Lung (tissue), 12 donors: ENCODE data around the gene ANKRD13D. TPM values are rescaled to one million over a fixed set of nuclear protein-coding genes. Genes with fewer than 3 reads are reported as not detected.

Source experiments
- ATAC-seq: fragments of 200-7000 bp; cut with Tn5 transposase; one replicate; pipeline ENCODE4 v1.9.1; 2020; ENCODE audit warnings: moderate number of reproducible peaks; ENCODE audit not compliant: insufficient read depth, low FRiP score
- DNase-seq, 3 donors: peaks; one replicate each; pipeline ENCODE4 v3.0.0-alpha.2; 2013 to 2017
- H3K27ac ChIP-seq, 2 donors: one replicate each; pipeline ENCODE4 v1.5.1; 2013; ENCODE audit warnings: mild to moderate bottlenecking in 2 of 2, moderate library complexity in 2 of 2, control low read depth in 1 of 2, inconsistent platforms in 1 of 2, low read depth in 1 of 2, low read length in 1 of 2
- H3K27me3 ChIP-seq, 3 donors: one replicate each; pipeline ENCODE4 v1.5.1; 2013; ENCODE audit warnings: low read length in 2 of 3; ENCODE audit not compliant: control insufficient read depth in 3 of 3, insufficient read depth in 3 of 3
- H3K36me3 ChIP-seq, 4 donors: one replicate each; pipeline ENCODE4 v1.5.1; 2013; ENCODE audit warnings: low read length in 4 of 4, mild to moderate bottlenecking in 1 of 4, moderate library complexity in 1 of 4; ENCODE audit not compliant: control insufficient read depth in 4 of 4, insufficient read depth in 4 of 4
- H3K4me1 ChIP-seq, 5 donors: one replicate each; pipeline ENCODE4 v1.5.1; 2013; ENCODE audit warnings: low read length in 5 of 5, mild to moderate bottlenecking in 2 of 5, moderate library complexity in 1 of 5; ENCODE audit not compliant: control insufficient read depth in 5 of 5, insufficient read depth in 5 of 5
- H3K4me3 ChIP-seq: one replicate; pipeline ENCODE4 v1.5.1; 2013; ENCODE audit warnings: mild to moderate bottlenecking, control low read depth, moderate library complexity
- H3K9ac ChIP-seq, 2 donors: one replicate each; pipeline ENCODE4 v1.5.1; 2013; ENCODE audit warnings: low read length in 2 of 2, control low read depth in 1 of 2; ENCODE audit not compliant: insufficient read depth in 1 of 2
- H3K9me3 ChIP-seq, 4 donors: one replicate each; pipeline ENCODE4 v1.5.1; 2013; ENCODE audit warnings: low read length in 3 of 4, mild to moderate bottlenecking in 1 of 4, moderate library complexity in 1 of 4; ENCODE audit not compliant: control insufficient read depth in 4 of 4, insufficient read depth in 3 of 4
- WGBS, 2 donors: extraction: QIAGEN DNeasy Blood & Tissue Kit; methylation state at CpG; one replicate each; pipeline ENCODE4 v1.1.7; 2013; 5-methylcytosine and 5-hydroxymethylcytosine counted together
- polyA plus RNA-seq, 2 donors: library from polyadenylated mRNA; stranded (reverse); fragments of 200-250 nt; gene quantifications; one replicate each; pipeline ENCODE4 v1.2.1, GENCODE V29; 2013
- total RNA-seq, 2 donors: library from RNA; depleted of rRNA in 1 of 2; stranded (reverse); fragments of >200 nt in 1 of 2; gene quantifications; one replicate each; pipeline ENCODE4 v1.2.1, GENCODE V29; 2014 to 2021
- TF ChIP-seq, protein P1 (sequence below): IDR thresholded peaks from 2 replicates; pipeline ENCODE4 v1.5.1; 2012; ENCODE audit warnings: mild to moderate bottlenecking; ENCODE audit errors: control extremely low read depth, extremely low read depth
- donor health status: control.
- donor health status: control.
- donor health status: Bipolar disorder and iron deficiency.
- donor health status: healthy.
- donor health status: DM: yes; HTN: yes; CAD: no.

The ANKRD13D gene
- total and polyA plus RNA-seq, 4 donors: 35.9 to 86.2 (median 60.5) TPM

DNA sequence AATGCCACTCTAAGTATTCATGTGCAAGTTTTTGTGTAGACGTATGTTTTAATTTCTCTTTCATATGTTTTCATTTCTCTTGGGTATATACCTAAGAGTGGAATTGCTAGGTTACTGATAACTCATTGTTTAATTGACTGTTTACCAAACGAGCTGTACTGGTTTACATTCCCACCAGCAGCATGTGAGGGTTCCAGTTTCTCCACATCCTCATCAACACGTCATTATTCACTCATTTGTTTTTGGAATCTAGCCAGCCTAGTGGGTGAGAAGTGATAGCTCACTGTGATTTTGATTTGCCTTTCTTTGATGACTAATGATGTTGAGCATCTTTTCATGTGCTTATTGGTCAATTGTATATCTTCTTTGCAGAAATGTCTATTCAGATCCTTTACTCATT is 4.0 kb downstream of the ANKRD13D start:
- Histone ChIP-seq H3K9ac (no peak overlapping the region), H3K9me3 (peaks cover 0 to 4% (median 0%) of the 10 kb centered on the region in 4 donors), H3K27ac (no peak overlapping the region), H3K4me1 (peaks cover 0 to 21% (median 2%) of the 10 kb centered on the region in 5 donors), H3K27me3 (no peaks in the 10 kb centered on the region), H3K4me3 (no peak overlapping the region), H3K36me3 (peaks cover 0 to 35% (median 28%) of the 10 kb centered on the region in 4 donors)
- ATAC-seq (no peak), DNase-seq (no peak)
- 29 to 35% methylated on average over 3 of the region's 3 CpGs for WGBS, 2 donors
- TF ChIP-seq, protein P1, sequence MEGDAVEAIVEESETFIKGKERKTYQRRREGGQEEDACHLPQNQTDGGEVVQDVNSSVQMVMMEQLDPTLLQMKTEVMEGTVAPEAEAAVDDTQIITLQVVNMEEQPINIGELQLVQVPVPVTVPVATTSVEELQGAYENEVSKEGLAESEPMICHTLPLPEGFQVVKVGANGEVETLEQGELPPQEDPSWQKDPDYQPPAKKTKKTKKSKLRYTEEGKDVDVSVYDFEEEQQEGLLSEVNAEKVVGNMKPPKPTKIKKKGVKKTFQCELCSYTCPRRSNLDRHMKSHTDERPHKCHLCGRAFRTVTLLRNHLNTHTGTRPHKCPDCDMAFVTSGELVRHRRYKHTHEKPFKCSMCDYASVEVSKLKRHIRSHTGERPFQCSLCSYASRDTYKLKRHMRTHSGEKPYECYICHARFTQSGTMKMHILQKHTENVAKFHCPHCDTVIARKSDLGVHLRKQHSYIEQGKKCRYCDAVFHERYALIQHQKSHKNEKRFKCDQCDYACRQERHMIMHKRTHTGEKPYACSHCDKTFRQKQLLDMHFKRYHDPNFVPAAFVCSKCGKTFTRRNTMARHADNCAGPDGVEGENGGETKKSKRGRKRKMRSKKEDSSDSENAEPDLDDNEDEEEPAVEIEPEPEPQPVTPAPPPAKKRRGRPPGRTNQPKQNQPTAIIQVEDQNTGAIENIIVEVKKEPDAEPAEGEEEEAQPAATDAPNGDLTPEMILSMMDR: no peak

DNA sequence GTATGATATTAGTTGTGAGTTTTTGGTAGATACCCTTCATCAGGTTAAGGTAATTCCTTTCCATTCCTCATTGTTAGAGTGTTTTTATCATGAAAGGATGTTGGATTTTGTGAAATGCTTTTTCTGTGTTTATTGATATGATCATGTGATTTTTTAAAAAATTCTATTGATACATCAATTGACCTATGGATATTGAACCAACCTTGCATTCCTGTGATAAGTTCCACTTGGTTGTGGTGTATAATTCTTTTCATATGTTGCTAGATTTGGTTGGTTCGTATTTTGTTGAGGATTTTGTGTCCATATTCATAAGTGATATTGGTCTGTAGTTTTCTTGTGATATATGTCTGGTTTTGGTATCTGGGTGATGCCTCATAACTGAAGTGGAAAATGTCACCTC is 6.7 kb downstream of the ANKRD13D start:
- Histone ChIP-seq H3K9ac (no peak overlapping the region), H3K36me3 (peaks cover 0 to 38% (median 31%) of the 10 kb centered on the region in 4 donors), H3K27me3 (no peaks in the 10 kb centered on the region), H3K27ac (no peak overlapping the region), H3K4me1 (peaks cover 0 to 9% (median 0%) of the 10 kb centered on the region in 5 donors), H3K9me3 (peaks cover 0 to 4% (median 0%) of the 10 kb centered on the region in 4 donors), H3K4me3 (no peak overlapping the region)
- ATAC-seq (no peak), DNase-seq (peak in 1 of 3 donors; percentile 38)
- TF ChIP-seq, protein P1: no peak
- 94% methylated on average over 1 of the region's 1 CpG for WGBS, 2 donors

DNA sequence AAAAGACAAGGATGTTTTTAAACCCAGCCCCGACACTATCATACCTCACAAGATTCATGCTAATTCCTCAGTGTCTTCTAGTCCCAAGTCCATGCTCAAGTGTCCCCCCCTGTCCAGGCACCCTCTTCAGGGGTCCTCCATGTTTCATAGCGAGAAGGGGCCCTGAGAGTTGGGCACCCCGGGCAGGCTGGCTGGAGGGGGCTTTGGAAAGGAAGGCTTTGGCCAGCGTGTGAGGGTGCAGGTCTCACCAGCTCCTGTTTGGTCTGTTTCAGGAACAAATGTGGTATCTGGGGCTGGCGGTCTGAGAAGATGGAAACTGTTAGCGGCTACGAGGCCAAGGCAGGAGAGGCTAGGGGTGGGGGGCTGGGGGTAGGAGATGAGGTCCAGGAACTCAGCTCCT is 9.7 kb downstream of the ANKRD13D start:
- H3K9ac ChIP-seq: no peak overlapping the region
- no peak overlapping the region for H3K27ac ChIP-seq
- no peak overlapping the region for H3K4me3 ChIP-seq
- TF ChIP-seq, protein P1: no peak
- DNase-seq: no peak
- H3K27me3 ChIP-seq: no peaks in the 10 kb centered on the region
- WGBS, 2 donors: 95 to 98% methylated on average over 7 of the region's 7 CpGs
- peaks cover 0 to 4% (median 0%) of the 10 kb centered on the region in 4 donors for H3K9me3 ChIP-seq
- peaks cover 0 to 45% (median 24%) of the 10 kb centered on the region in 4 donors for H3K36me3 ChIP-seq
- peaks cover 0 to 18% (median under 1%) of the 10 kb centered on the region in 5 donors for H3K4me1 ChIP-seq
- no peak for ATAC-seq
